Left ventricle myocardium inferior (tissue), 1 donor: ENCODE data around the gene DPF3. TPM values are rescaled to one million over a fixed set of nuclear protein-coding genes. Genes with fewer than 3 reads are reported as not detected.

Source experiments
- DNase-seq: peaks from one replicate; pipeline ENCODE4 v3.0.0-alpha.2; 2020
- H3K27ac ChIP-seq: fragments of 200-600 bp; replicated peaks from 2 replicates; pipeline ENCODE4 v1.8.0; 2021
- H3K27me3 ChIP-seq: fragments of 200-600 bp; 2 replicates; pipeline ENCODE4 v1.8.0; 2021; ENCODE audit warnings: low read depth
- H3K36me3 ChIP-seq: fragments of 200-600 bp; 2 replicates; pipeline ENCODE4 v1.8.0; 2021
- H3K4me1 ChIP-seq: fragments of 200-600 bp; 2 replicates; pipeline ENCODE4 v1.8.0; 2021
- H3K4me3 ChIP-seq: fragments of 200-600 bp; 2 replicates; pipeline ENCODE4 v1.8.0; 2021; ENCODE audit warnings: mild to moderate bottlenecking, moderate library complexity
- H3K9me3 ChIP-seq: fragments of 200-600 bp; replicated peaks from 2 replicates; pipeline ENCODE4 v1.8.0; 2021
- intact Hi-C: fragments of 100-400 bp; cut with micrococcal nuclease; formaldehyde crosslinking; loops from one replicate; pipeline ENCODE4 v1.11.0; 2022
- total RNA-seq: library from RNA; stranded (reverse); fragmentation: NEBNext Ultra II Directional; extraction: Animal tissue kit (Norgen Biotek cat#: 25700); gene quantifications from one replicate; pipeline ENCODE4 v1.2.1, GENCODE V29; 2021
- TF ChIP-seq, protein P1 (sequence below): fragments of 200-600 bp; IDR thresholded peaks from 2 replicates; pipeline ENCODE4 v1.8.0; 2021; ENCODE audit warnings: antibody characterized with exemption, mild to moderate bottlenecking, borderline replicate concordance
- donor health status: DM: no; HTN: yes; CAD: no; lungs with severe emphysema.

The DPF3 gene
- total RNA-seq, 1 donor from 2014 or later, result 37.7 TPM

GRCh38 chr14:72884386-72884785 lies 9.5 kb downstream of the DPF3 start:
- Histone ChIP-seq H3K27ac (peak overlapping the region; percentile 20), H3K4me1 (peaks cover 80% of the 10 kb centered on the region), H3K4me3 (no peak overlapping the region), H3K36me3 (no peaks in the 10 kb centered on the region), H3K27me3 (no peaks in the 10 kb centered on the region), H3K9me3 (no peaks in the 10 kb centered on the region)
- TF ChIP-seq, protein P1, sequence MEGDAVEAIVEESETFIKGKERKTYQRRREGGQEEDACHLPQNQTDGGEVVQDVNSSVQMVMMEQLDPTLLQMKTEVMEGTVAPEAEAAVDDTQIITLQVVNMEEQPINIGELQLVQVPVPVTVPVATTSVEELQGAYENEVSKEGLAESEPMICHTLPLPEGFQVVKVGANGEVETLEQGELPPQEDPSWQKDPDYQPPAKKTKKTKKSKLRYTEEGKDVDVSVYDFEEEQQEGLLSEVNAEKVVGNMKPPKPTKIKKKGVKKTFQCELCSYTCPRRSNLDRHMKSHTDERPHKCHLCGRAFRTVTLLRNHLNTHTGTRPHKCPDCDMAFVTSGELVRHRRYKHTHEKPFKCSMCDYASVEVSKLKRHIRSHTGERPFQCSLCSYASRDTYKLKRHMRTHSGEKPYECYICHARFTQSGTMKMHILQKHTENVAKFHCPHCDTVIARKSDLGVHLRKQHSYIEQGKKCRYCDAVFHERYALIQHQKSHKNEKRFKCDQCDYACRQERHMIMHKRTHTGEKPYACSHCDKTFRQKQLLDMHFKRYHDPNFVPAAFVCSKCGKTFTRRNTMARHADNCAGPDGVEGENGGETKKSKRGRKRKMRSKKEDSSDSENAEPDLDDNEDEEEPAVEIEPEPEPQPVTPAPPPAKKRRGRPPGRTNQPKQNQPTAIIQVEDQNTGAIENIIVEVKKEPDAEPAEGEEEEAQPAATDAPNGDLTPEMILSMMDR, result no peak
- intact Hi-C loops, result no loop called here
- DNase-seq, result no peak

- H3K27me3 ChIP-seq, result no peaks in the 10 kb centered on the region
- H3K36me3 ChIP-seq, result no peaks in the 10 kb centered on the region
- DNase-seq, result no peak
- H3K4me3 ChIP-seq, result no peak overlapping the region
- no peaks in the 10 kb centered on the region for H3K9me3 ChIP-seq
- intact Hi-C loops, result no loop called here
- peak overlapping the region; percentile 20 for H3K27ac ChIP-seq
- TF ChIP-seq, protein P1, result no peak
- peaks cover 81% of the 10 kb centered on the region for H3K4me1 ChIP-seq
Observed at GRCh38 chr14:72883961-72884360, 9.9 kb downstream of the DPF3 start.

DNA sequence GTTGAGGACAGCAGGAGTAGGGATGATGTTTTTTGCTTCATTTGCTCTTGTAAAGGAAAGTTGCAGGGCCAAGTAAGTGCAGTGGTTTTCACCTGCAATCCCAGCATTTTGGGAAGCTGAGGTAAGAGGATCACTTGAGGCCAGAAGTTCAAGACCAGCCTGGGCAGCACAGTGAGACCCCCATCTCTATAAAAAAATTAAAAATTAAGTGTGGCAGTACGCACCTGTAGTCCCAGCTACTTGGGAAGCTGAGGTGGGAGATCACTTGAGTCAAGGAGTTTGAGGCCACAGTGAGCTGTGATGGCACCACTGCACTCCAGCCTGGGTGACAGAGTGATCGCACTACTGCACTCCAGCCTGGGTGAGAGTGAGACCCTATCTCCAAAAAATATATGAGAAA lies 10.8 kb downstream of the DPF3 start:
- Histone ChIP-seq H3K36me3 (no peaks in the 10 kb centered on the region), H3K27ac (peak overlapping the region; percentile 20), H3K4me1 (peaks cover 81% of the 10 kb centered on the region), H3K4me3 (no peak overlapping the region), H3K9me3 (no peaks in the 10 kb centered on the region), H3K27me3 (no peaks in the 10 kb centered on the region)
- TF ChIP-seq, protein P1, result no peak
- intact Hi-C loops, result no loop called here
- DNase-seq, result no peak

DNA sequence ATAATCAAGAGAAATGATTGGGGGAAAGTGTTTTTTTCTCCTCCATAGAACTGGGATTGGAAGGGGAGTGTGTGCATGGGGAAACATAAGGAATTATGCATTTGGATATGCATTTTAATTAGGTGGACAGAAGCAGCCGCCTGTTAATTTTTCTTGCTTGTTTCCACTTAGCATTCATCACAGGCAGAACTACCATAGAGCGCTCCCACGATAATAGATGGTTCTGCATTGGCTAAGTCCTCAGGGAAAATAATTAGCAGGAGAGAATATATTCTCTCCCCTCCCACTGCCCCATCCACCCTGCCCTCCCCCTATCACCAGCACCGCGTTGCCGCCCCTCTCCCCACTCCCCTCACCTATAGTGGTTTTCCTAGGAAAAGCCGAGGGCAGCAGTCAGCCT lies 11.4 kb downstream of the DPF3 start:
- no peaks in the 10 kb centered on the region for H3K9me3 ChIP-seq
- H3K4me1 ChIP-seq, result peaks cover 84% of the 10 kb centered on the region
- intact Hi-C loops, result no loop called here

DNA sequence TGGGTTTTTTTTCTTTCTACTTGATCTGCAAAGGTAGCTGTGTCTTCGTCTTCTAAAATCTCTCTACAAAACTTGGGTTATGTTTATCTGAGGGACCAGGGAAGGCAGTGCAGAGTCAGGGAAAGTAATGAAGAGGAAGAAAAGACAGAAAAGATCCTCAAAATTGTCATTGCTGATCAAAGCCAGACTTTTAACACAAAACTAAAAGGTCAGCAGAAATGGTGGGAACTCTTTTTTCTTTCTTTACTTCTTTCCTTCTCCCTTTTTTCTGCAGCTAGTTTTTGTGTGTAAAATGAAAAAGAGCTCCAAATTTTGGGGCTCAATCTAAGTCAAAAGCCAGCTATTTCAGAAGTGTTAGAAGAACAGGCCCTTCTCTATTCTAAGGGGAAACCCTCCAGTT lies 11.9 kb downstream of the DPF3 start:
- H3K27ac ChIP-seq, result no peak overlapping the region
- no peak for DNase-seq
- TF ChIP-seq, protein P1, result no peak

More for the DNA sequence above, 11.4 kb downstream of the DPF3 start:
- Histone ChIP-seq H3K36me3 (no peaks in the 10 kb centered on the region), H3K27me3 (no peaks in the 10 kb centered on the region), H3K4me3 (no peak overlapping the region), H3K27ac (no peak overlapping the region)
- no peak for DNase-seq
- TF ChIP-seq, protein P1, result no peak

DNA sequence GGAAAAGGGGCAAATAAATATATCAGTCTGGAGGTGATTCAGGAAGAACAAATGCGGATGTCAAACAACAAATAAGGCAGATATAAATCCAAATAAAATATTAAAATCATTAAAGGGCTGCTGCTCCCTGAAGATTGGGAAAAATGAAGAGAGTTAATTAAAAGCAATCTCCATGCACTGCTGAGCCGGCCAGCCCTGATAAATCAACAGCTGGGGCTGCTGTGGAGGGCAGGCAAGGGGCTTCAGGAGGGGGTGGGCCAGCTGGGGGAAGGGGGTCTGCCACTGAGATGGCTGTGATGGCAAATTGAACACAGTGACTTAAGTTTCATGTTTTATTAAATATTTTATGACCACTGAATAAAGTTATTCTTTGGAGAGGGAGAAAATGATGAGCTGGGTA lies 12.4 kb downstream of the DPF3 start:
- H3K4me1 ChIP-seq, result peaks cover 93% of the 10 kb centered on the region
- H3K4me3 ChIP-seq, result no peak overlapping the region
- no peaks in the 10 kb centered on the region for H3K9me3 ChIP-seq
- intact Hi-C loops, result no loop called here
- H3K36me3 ChIP-seq, result no peaks in the 10 kb centered on the region
- DNase-seq, result no peak
- TF ChIP-seq, protein P1, result no peak
- no peak overlapping the region for H3K27ac ChIP-seq
- H3K27me3 ChIP-seq, result no peaks in the 10 kb centered on the region

More for the DNA sequence above, 11.9 kb downstream of the DPF3 start:
- Histone ChIP-seq H3K9me3 (no peaks in the 10 kb centered on the region), H3K4me1 (peaks cover 88% of the 10 kb centered on the region), H3K4me3 (no peak overlapping the region), H3K36me3 (no peaks in the 10 kb centered on the region), H3K27me3 (no peaks in the 10 kb centered on the region)
- intact Hi-C loops, result no loop called here
